Hepatocyte (in vitro differentiated cells): ENCODE data around the gene IGSF8. TPM values are rescaled to one million over a fixed set of nuclear protein-coding genes. Genes with fewer than 3 reads are reported as not detected.
"Not testable (repeated sequence)": the region's sequence is repeated elsewhere in the genome, so short reads cannot be mapped to it uniquely, and the experiment has no call there.

Source experiments
- DNase-seq: peaks from one replicate; pipeline ENCODE4 v3.0.0-alpha.2; 2016; ENCODE audit warnings: low spot score
- H2AFZ ChIP-seq: fragments of 200-600 bp; sonication (generic); 2 replicates; pipeline ENCODE4 v1.6.0; 2016; ENCODE audit warnings: antibody characterized with exemption, mild to moderate bottlenecking
- H3K27ac ChIP-seq: fragments of 200-600 bp; sonication (generic); 2 replicates; pipeline ENCODE4 v1.5.1; 2016; ENCODE audit warnings: mild to moderate bottlenecking
- H3K27me3 ChIP-seq: fragments of 200-600 bp; sonication (generic); 2 replicates; pipeline ENCODE4 v1.6.1; 2016
- H3K36me3 ChIP-seq: fragments of 200-600 bp; sonication (generic); replicated peaks from 2 replicates; pipeline ENCODE4 v1.5.1; 2016; ENCODE audit warnings: low read depth; ENCODE audit not compliant: insufficient read depth
- H3K4me1 ChIP-seq: fragments of 200-600 bp; sonication (generic); 2 replicates; pipeline ENCODE4 v1.5.1; 2016; ENCODE audit warnings: mild to moderate bottlenecking, moderate library complexity; ENCODE audit not compliant: insufficient read depth
- H3K4me2 ChIP-seq: fragments of 200-600 bp; sonication (generic); 2 replicates; pipeline ENCODE4 v1.6.0; 2016
- H3K4me3 ChIP-seq: fragments of 200-600 bp; sonication (generic); 2 replicates; pipeline ENCODE4 v1.5.1; 2016; ENCODE audit warnings: mild to moderate bottlenecking
- H3K79me2 ChIP-seq: fragments of 200-600 bp; sonication (generic); 2 replicates; pipeline ENCODE4 v1.6.0; 2017; ENCODE audit warnings: mild to moderate bottlenecking
- H3K9me2 ChIP-seq: fragments of 200-600 bp; sonication (generic); replicated peaks from 2 replicates; pipeline ENCODE4 v1.6.0; 2017; ENCODE audit warnings: mild to moderate bottlenecking; ENCODE audit not compliant: insufficient read depth
- H3K9me3 ChIP-seq: fragments of 200-600 bp; sonication (generic); 2 replicates; pipeline ENCODE4 v1.5.1; 2016; ENCODE audit warnings: low read depth, mild to moderate bottlenecking
- H4K20me1 ChIP-seq: fragments of 200-600 bp; sonication (generic); 2 replicates; pipeline ENCODE4 v1.6.0; 2016; ENCODE audit warnings: mild to moderate bottlenecking; ENCODE audit not compliant: insufficient read depth, poor library complexity, severe bottlenecking
- CTCF ChIP-seq: fragments of 200-600 bp; sonication (generic); IDR thresholded peaks from 2 replicates; pipeline ENCODE4 v1.5.1; 2016; ENCODE audit warnings: antibody characterized with exemption, mild to moderate bottlenecking; ENCODE audit not compliant: poor library complexity
- EZH2 ChIP-seq: fragments of 200-600 bp; sonication (generic); IDR thresholded peaks from 2 replicates; pipeline ENCODE4 v1.6.1; 2016; ENCODE audit warnings: antibody characterized with exemption, mild to moderate bottlenecking, borderline replicate concordance
- EZH2phosphoT487 ChIP-seq: fragments of 200-600 bp; sonication (generic); IDR thresholded peaks from one replicate; pipeline ENCODE4 v1.6.1; 2018; ENCODE audit warnings: antibody characterized with exemption, mild to moderate bottlenecking, low read depth, moderate library complexity; ENCODE audit not compliant: unreplicated experiment, severe bottlenecking
- WGBS: methylation state at CpG from one replicate; pipeline ENCODE4 v1.1.6; 2016; ENCODE audit warnings: low lambda C conversion rate; ENCODE audit errors: missing lambda C conversion rate; 5-methylcytosine and 5-hydroxymethylcytosine counted together
- polyA plus RNA-seq: library from polyadenylated mRNA; unstranded; fragments of >200 nt; fragmentation: Nextera tagmentation; extraction: Ambion mirVana; gene quantifications from 2 replicates; pipeline ENCODE4 v1.2.1, GENCODE V29; 2016
- total RNA-seq: library from RNA; depleted of rRNA; stranded (reverse); fragments of >200 nt; gene quantifications from 2 replicates; pipeline ENCODE4 v1.2.3, GENCODE V29; 2014

The IGSF8 gene
- total and polyA plus RNA-seq, 2 experiments from 2014 or later = 36.8 to 54.1 TPM

GRCh38 chr1:160052936-160053335, 45.5 kb downstream of the IGSF8 start:
- Histone ChIP-seq H4K20me1 (no peaks in the 10 kb centered on the region), H3K36me3 (no peaks in the 10 kb centered on the region), H3K4me2 (no peak overlapping the region), H3K9me3 (no peaks in the 10 kb centered on the region), H2AFZ (no peak overlapping the region), H3K4me3 (no peak overlapping the region), H3K27me3 (peaks cover 37% of the 10 kb centered on the region), H3K79me2 (no peaks in the 10 kb centered on the region), H3K27ac (no peak overlapping the region), H3K4me1 (no peaks in the 10 kb centered on the region), H3K9me2 (no peaks in the 10 kb centered on the region)
- DNase-seq = no peak
- WGBS = 60% methylated on average over 6 of the region's 6 CpGs
- TF ChIP-seq CTCF (no peak), EZH2phosphoT487 (no peak), EZH2 (no peak)

GRCh38 chr1:160050619-160051018, 47.8 kb downstream of the IGSF8 start:
- no peaks in the 10 kb centered on the region for H3K9me3 ChIP-seq
- H2AFZ ChIP-seq = no peak overlapping the region
- no peaks in the 10 kb centered on the region for H3K9me2 ChIP-seq
- DNase-seq = no peak
- TF ChIP-seq EZH2 = no peak
- no peak for TF ChIP-seq CTCF
- TF ChIP-seq EZH2phosphoT487 = no peak
- no peak overlapping the region for H3K27ac ChIP-seq
- peaks cover 4% of the 10 kb centered on the region for H3K4me1 ChIP-seq
- H3K27me3 ChIP-seq = peaks cover 26% of the 10 kb centered on the region
- no peak overlapping the region for H3K4me3 ChIP-seq
- H4K20me1 ChIP-seq = no peaks in the 10 kb centered on the region
- WGBS = 94% methylated on average over 1 of the region's 1 CpG
- H3K4me2 ChIP-seq = no peak overlapping the region
- H3K36me3 ChIP-seq = no peaks in the 10 kb centered on the region
- no peaks in the 10 kb centered on the region for H3K79me2 ChIP-seq

- H3K9me3 ChIP-seq, H3K27ac ChIP-seq, H3K4me3 ChIP-seq, H3K79me2 ChIP-seq, H3K36me3 ChIP-seq, H2AFZ ChIP-seq, H3K4me1 ChIP-seq, H3K4me2 ChIP-seq, H3K9me2 ChIP-seq, H4K20me1 ChIP-seq, DNase-seq: not testable (repeated sequence)
- peaks cover 24% of the 10 kb centered on the region for H3K27me3 ChIP-seq
- WGBS = 71% methylated on average over 2 of the region's 2 CpGs
Measured at GRCh38 chr1:160050182-160050581, 48.2 kb downstream of the IGSF8 start.

- Histone ChIP-seq H3K79me2 (no peaks in the 10 kb centered on the region), H3K9me2 (no peaks in the 10 kb centered on the region), H4K20me1 (no peaks in the 10 kb centered on the region), H2AFZ (no peak overlapping the region), H3K27me3 (peaks cover 24% of the 10 kb centered on the region), H3K36me3 (no peaks in the 10 kb centered on the region), H3K9me3 (no peaks in the 10 kb centered on the region), H3K4me3 (no peak overlapping the region), H3K4me1 (peaks cover 4% of the 10 kb centered on the region), H3K27ac (no peak overlapping the region), H3K4me2 (no peak overlapping the region)
- no peak for DNase-seq
- TF ChIP-seq CTCF (no peak), EZH2 (no peak), EZH2phosphoT487 (no peak)
- 74% methylated on average over 3 of the region's 3 CpGs for WGBS
Measured at GRCh38 chr1:160049101-160049500, 49.3 kb downstream of the IGSF8 start.
